D721Med (cell line): ENCODE results near the gene ASS1.

Source experiments
- DNase-seq: peaks from one replicate; pipeline ENCODE4 v3.0.0; 2011; ENCODE audit warnings: low spot score; ENCODE audit not compliant: insufficient read length
- FAIRE-seq: peaks from 2 replicates; lab custom pipeline; 2011; peaks lifted over from hg19 to GRCh38; lab: Jason Lieb, UNC
- TF ChIP-seq, protein P1 (sequence below): IDR thresholded peaks from 2 replicates; pipeline ENCODE4 v1.5.1; 2012; ENCODE audit warnings: mild to moderate bottlenecking, control low read depth; ENCODE audit not compliant: insufficient read depth; ENCODE audit errors: missing control alignments

The ASS1 gene

GRCh38 chr9:130462685-130463540, 18.2 kb downstream of the ASS1 start:
- TF ChIP-seq, protein P1, sequence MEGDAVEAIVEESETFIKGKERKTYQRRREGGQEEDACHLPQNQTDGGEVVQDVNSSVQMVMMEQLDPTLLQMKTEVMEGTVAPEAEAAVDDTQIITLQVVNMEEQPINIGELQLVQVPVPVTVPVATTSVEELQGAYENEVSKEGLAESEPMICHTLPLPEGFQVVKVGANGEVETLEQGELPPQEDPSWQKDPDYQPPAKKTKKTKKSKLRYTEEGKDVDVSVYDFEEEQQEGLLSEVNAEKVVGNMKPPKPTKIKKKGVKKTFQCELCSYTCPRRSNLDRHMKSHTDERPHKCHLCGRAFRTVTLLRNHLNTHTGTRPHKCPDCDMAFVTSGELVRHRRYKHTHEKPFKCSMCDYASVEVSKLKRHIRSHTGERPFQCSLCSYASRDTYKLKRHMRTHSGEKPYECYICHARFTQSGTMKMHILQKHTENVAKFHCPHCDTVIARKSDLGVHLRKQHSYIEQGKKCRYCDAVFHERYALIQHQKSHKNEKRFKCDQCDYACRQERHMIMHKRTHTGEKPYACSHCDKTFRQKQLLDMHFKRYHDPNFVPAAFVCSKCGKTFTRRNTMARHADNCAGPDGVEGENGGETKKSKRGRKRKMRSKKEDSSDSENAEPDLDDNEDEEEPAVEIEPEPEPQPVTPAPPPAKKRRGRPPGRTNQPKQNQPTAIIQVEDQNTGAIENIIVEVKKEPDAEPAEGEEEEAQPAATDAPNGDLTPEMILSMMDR = no peak
- DNase-seq (no peak), FAIRE-seq (no peak)

DNA sequence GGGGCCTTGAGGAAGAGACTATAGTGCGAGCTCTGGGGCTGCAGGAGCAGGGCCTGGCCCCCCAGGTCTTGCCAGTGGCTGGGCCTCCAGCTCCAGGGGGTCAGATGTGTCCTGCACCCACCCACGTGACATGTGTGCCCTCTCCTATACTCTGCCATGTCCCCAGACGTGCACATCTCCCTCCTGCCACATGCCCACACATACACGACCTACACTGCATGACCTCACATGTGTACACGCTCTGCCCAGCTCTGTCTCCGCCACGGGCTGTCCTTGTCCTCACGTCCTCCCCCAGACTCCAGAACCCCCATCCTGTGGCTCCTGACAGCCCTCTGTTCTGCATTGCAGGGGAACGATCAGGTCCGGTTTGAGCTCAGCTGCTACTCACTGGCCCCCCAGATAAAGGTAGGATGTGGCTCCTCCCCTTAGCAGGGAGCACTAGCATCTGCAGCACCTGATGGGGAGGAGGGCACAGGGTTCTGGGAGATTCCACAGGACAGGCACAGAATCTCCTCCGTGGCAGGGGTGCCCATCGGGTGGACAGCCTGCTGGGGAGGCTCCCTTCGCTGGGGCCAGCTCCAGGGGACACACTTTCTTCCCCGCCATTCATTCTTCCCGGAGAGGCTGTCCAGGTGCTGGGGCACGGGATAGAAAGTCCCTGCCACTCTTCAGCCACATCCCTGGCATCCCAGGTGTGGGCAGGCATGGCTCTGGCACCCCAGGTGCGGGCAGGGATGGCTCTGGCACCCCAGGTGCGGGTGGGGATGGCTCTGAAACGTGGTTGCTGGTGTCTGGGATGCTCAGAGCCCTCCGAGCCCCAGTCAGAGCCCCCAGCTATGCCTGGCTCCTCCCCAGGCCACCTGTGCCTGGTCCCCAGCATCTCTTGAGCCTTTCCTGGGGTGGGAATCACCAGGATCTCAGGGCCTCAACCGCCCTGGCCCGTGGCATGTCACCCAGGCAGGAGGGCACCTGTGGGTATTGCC, 19.3 kb downstream of the ASS1 start:
- FAIRE-seq (no peak), DNase-seq (no peak)
- TF ChIP-seq, protein P1 = no peak

- FAIRE-seq = no peak
- no peak for DNase-seq
- TF ChIP-seq, protein P1 = no peak
Measured at GRCh38 chr9:130465383-130466096, 20.8 kb downstream of the ASS1 start.

- FAIRE-seq (no peak), DNase-seq (no peak)
- TF ChIP-seq, protein P1 = no peak
Measured at GRCh38 chr9:130466537-130467217, 21.9 kb downstream of the ASS1 start.

GRCh38 chr9:130467316-130467715, 22.6 kb downstream of the ASS1 start:
- peak; percentile 6 for FAIRE-seq
- TF ChIP-seq, protein P1 = no peak
- DNase-seq = peak; percentile 83

- DNase-seq (no peak), FAIRE-seq (no peak)
- TF ChIP-seq, protein P1 = no peak
Measured at GRCh38 chr9:130468566-130468965, 23.8 kb downstream of the ASS1 start.
